GM19455 (cell line): Measurements from ENCODE around the gene HSPA1A.
"Not testable (repeated sequence)": the region's sequence is repeated elsewhere in the genome, so short reads cannot be mapped to it uniquely, and the experiment has no call there.

Experiments used
- ATAC-seq: cut with Tn5 transposase; IDR thresholded peaks from one replicate; pipeline ENCODE4 v1.9.1; 2021; ENCODE audit not compliant: unreplicated experiment

Gene HSPA1A

DNA sequence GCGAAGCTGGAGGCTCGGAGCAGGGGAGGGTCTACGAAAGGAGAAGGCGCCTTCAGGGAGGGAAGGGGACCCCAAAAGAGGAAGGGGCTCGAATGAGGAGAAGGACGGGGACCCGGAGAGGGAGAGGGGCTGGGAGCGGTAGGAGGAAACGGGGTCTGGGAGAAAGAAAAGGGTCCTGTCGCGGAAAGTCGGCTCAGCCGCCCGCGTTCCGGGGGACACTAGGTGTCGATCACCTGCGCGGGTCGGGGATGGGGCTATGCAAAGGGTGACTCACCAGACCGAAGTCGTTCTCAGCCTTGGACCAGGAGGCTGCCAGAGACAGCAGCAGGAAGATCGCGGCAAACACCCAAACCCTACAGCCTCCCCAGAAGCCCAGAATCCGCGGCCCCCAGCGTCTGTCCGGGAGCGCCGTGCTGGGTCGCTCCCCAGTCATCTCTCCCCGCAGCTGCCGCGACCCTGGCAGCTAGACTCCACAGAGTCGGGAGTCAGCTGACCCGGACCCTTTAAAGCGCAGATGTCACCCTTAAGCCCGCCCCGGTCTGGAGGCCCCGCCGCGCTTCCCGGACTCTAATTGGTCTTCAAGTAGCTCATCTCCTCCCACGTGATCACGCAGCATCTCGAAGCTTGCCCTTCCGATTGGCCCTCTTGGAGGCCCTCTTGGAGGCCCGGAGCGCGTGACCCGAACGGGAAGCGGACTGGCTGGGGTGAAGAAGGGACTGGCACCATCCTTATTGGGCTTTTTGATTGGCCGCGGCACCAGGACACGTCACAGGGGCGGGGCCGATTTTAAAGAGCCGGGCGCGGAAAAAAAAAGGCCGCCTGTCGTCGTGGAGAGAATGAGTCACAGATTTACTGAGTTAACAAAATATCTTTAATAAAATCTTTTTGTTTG is 47.2 kb downstream of the HSPA1A start, which contains the start of gene NEU1:
NEU1 (minus strand) TSS at position 478 of the 892 bp plus-strand sequence; CDS start at position 433, 45 bp downstream.
- ATAC-seq = peak; percentile 89

DNA sequence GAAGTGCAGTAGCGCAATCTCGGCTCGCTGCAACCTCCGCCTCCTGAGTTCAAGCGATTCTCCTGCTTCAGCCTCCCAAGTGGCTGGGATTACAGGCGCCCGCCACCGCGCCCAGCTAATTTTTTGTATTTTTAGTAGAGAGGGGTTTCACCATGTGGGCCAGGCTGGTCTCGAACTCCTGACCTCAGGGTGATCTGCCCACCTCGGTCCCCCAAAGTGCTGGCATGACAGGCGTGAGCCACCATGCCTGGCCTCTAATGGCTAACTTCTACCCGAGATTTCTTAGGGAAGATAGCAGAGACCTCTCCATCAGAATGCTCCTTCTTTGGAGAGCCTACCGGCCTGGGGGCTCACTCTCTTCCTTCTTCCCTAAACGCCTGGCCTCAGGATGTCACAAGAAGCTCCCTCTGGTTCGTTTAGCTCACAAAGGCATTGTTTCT is 48.8 kb downstream of the HSPA1A start:
- not testable (repeated sequence) for ATAC-seq

DNA sequence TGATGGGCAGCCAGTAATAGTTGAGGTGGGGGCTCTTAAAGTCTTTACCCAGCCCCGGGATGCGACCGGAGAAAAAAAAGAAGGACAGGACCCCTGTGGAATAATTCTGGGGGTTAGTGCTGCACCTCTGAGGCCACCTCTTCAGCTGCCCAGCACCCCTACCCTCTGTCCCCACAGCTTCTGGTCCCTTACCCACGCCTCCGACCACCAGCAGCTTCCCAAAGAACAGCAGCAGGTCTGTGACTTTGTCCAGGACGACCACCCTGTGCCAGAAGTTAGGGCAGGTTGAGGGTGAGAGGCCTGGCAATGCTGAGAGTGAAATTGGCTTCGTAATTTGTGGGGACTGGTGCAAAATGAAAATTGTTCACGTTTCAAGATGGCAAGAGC is 49.5 kb downstream of the HSPA1A start:
- ATAC-seq = no peak

DNA sequence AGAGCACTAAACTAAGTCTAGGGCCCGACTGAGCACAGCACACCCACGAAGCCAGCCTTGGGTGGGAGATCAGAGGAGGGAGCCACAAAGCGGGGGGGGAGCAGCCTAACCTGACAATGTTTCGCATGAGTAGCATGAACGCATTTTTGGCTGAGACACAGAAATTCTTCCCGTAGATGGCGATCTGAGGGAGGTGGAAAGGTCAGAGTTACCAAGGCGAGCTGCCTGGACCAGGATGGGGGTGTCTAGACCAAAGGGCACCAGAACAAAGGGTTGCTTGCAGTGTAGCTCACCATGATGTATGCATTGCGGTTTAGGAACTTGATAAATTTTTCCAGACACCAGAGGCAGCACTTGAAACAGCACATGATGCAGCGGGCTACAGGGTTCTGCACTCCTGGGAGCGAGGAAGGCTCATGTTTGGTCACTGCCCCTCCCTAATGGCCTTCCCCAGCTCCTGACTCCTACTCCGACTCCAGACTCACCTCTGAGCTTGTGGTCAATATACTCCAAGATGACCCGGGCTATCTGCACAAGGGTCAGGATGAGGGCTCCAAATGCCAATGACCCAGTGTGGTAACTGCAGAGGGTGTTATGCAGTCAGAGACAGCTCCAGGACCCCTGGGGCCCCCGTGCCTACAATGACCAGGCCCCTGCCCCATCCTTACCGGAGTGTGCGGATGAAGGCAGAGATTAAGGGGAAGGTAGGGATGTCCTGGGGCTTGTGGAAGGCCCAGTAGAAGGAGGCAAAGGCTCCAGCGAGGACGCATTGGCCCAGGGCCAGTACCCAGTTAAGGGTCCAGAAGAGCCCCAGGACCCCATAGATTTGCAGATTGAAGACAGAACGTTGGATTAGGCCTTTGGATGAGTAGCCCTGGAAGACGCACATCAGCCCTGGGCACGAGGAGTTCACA is 50.1 kb downstream of the HSPA1A start:
- ATAC-seq = no peak
